HepG2 (cell line): ENCODE data around the gene SLC16A5. TPM values are rescaled to one million over a fixed set of nuclear protein-coding genes. Genes with fewer than 3 reads are reported as not detected.

Experiments
- FOXK1 ChIP-seq: sonication (generic); formaldehyde crosslinking; IDR thresholded peaks from 2 replicates; pipeline ENCODE4 v1.4.0; 2020; ENCODE audit warnings: low read depth, missing genetic modification reagents, borderline replicate concordance
- FOXO1 ChIP-seq: sonication (generic); formaldehyde crosslinking; IDR thresholded peaks from 2 replicates; pipeline ENCODE4 v1.4.0; 2020; ENCODE audit warnings: missing genetic modification reagents
- GATAD1 ChIP-seq: IDR thresholded peaks from 2 replicates; pipeline ENCODE4 v1.6.1; 2016; ENCODE audit warnings: missing genetic modification reagents, missing compliant biosample characterization
- HCFC1 ChIP-seq: fragments of 150-350 bp; IDR thresholded peaks from 2 replicates; pipeline ENCODE4 v1.6.1; 2014; ENCODE audit warnings: low read depth, low read length
- HDAC6 ChIP-seq: fragments of 200-600 bp; sonication (generic); IDR thresholded peaks from 2 replicates; pipeline ENCODE4 v1.7.0; 2017; ENCODE audit warnings: mild to moderate bottlenecking, antibody characterized with exemption, low read length, low read depth
- KLF13 ChIP-seq: sonication (generic); formaldehyde crosslinking; IDR thresholded peaks from 2 replicates; pipeline ENCODE4 v1.4.0; 2020; ENCODE audit warnings: mild to moderate bottlenecking, missing genetic modification reagents
- NFIB ChIP-seq: sonication (generic); formaldehyde crosslinking; IDR thresholded peaks from 2 replicates; pipeline ENCODE4 v1.9.0; 2021; ENCODE audit warnings: missing genetic modification reagents, mild to moderate bottlenecking, borderline replicate concordance
- NFRKB ChIP-seq: fragments of 450-650 bp; IDR thresholded peaks from 2 replicates; pipeline ENCODE4 v1.6.1; 2017
- PATZ1 ChIP-seq: sonication (generic); formaldehyde crosslinking; IDR thresholded peaks from 2 replicates; pipeline ENCODE4 v1.4.0; 2020; ENCODE audit warnings: missing genetic modification reagents
- SOX5 ChIP-seq: IDR thresholded peaks from 2 replicates; pipeline ENCODE4 v1.6.1; 2016; ENCODE audit warnings: borderline replicate concordance
- SOX6 ChIP-seq, 2 experiments: fragments of 450-650 bp in 1 of 2; sonication (generic) in 1 of 2; formaldehyde crosslinking in 1 of 2; IDR thresholded peaks; 2 replicates each; pipeline versions ENCODE4 v1.4.0 to v1.6.1; 2017 to 2020; ENCODE audit warnings: antibody characterized with exemption in 1 of 2, mild to moderate bottlenecking in 1 of 2, missing genetic modification reagents in 1 of 2
- TEAD3 ChIP-seq: optimal IDR thresholded peaks from 2 replicates; pipeline ENCODE3; 2016; ENCODE audit warnings: borderline replicate concordance
- ZFP41 ChIP-seq: sonication (generic); formaldehyde crosslinking; IDR thresholded peaks from 2 replicates; pipeline ENCODE4 v1.4.0; 2020; ENCODE audit warnings: mild to moderate bottlenecking, missing genetic modification reagents, borderline replicate concordance
- ZMYM4 ChIP-seq: sonication (generic); formaldehyde crosslinking; IDR thresholded peaks from 2 replicates; pipeline ENCODE4 v1.8.1; 2023; ENCODE audit warnings: mild to moderate bottlenecking, missing genetic modification reagents
- ZNF225 ChIP-seq: sonication (generic); formaldehyde crosslinking; IDR thresholded peaks from 2 replicates; pipeline ENCODE4 v1.4.0; 2020; ENCODE audit warnings: mild to moderate bottlenecking, missing genetic modification reagents
- ZNF333 ChIP-seq: sonication (generic); formaldehyde crosslinking; IDR thresholded peaks from 2 replicates; pipeline ENCODE4 v1.4.0; 2020; ENCODE audit warnings: mild to moderate bottlenecking, missing genetic modification reagents, borderline replicate concordance
- ZNF350 ChIP-seq: sonication (generic); formaldehyde crosslinking; IDR thresholded peaks from 2 replicates; pipeline ENCODE4 v1.4.0; 2020; ENCODE audit warnings: mild to moderate bottlenecking, low read depth, missing genetic modification reagents, borderline replicate concordance
- ZNF615 ChIP-seq: sonication (generic); formaldehyde crosslinking; IDR thresholded peaks from 2 replicates; pipeline ENCODE4 v1.5.0; 2020; ENCODE audit warnings: mild to moderate bottlenecking, missing genetic modification reagents, borderline replicate concordance
- ZSCAN29 ChIP-seq: sonication (generic); formaldehyde crosslinking; conservative IDR thresholded peaks from 2 replicates; pipeline ENCODE4 v1.4.0; 2020; ENCODE audit warnings: mild to moderate bottlenecking, missing genetic modification reagents
- ZSCAN31 ChIP-seq: sonication (generic); formaldehyde crosslinking; IDR thresholded peaks from 2 replicates; pipeline ENCODE4 v1.5.0; 2020; ENCODE audit warnings: low read depth, mild to moderate bottlenecking, missing genetic modification reagents
- polyA plus RNA-seq, 8 experiments: library from polyadenylated mRNA; depleted of rRNA in 3 of 8; stranded (reverse) in 7 of 8; unstranded in 1 of 8; fragments of >200 nt; fragmentation: Illumina TruSeq in 4 of 8; extraction: Trizol in 4 of 8; gene quantifications; 2 replicates each; pipeline versions ENCODE4 v1.2.1 to v1.2.3, GENCODE V29; 2011 to 2016; ENCODE audit warnings: low read depth in 4 of 8, missing spikeins in 1 of 8, mixed read lengths in 1 of 8; ENCODE audit not compliant: insufficient read depth in 1 of 8
- total RNA-seq, 5 experiments: library from RNA; depleted of rRNA; stranded (reverse); fragments of >200 nt; fragmentation: Illumina TruSeq; extraction: Trizol; gene quantifications; 2 replicates each; pipeline ENCODE4 v1.2.3, GENCODE V29; 2016; ENCODE audit warnings: low read depth in 1 of 5
- TF ChIP-seq, protein P1 (sequence below): sonication (generic); formaldehyde crosslinking; IDR thresholded peaks from 2 replicates; pipeline ENCODE4 v1.5.1; 2020; ENCODE audit warnings: missing genetic modification reagents, mild to moderate bottlenecking, borderline replicate concordance

Gene SLC16A5
- total and polyA plus RNA-seq, 2 of the 13 experiments (the other 11 are each of a cell fraction or from before 2014, with no cell fraction given), result 0.69 to 5.6 TPM

GRCh38 chr17:75113798-75114551, 26.2 kb downstream of the SLC16A5 start (continued):
- TF ChIP-seq KLF13, result no peak
- TF ChIP-seq SOX5, result no peak; the same call in 1 of the 2 replicates
- TF ChIP-seq GATAD1, result peak; percentile 51; the same call in 1 of the 2 replicates
- TF ChIP-seq HDAC6, result no peak
- peak; percentile 73 for TF ChIP-seq PATZ1 (CRISPR knock-in tag)
- TF ChIP-seq ZMYM4 (CRISPR knock-in tag), result no peak
- TF ChIP-seq, protein P1, sequence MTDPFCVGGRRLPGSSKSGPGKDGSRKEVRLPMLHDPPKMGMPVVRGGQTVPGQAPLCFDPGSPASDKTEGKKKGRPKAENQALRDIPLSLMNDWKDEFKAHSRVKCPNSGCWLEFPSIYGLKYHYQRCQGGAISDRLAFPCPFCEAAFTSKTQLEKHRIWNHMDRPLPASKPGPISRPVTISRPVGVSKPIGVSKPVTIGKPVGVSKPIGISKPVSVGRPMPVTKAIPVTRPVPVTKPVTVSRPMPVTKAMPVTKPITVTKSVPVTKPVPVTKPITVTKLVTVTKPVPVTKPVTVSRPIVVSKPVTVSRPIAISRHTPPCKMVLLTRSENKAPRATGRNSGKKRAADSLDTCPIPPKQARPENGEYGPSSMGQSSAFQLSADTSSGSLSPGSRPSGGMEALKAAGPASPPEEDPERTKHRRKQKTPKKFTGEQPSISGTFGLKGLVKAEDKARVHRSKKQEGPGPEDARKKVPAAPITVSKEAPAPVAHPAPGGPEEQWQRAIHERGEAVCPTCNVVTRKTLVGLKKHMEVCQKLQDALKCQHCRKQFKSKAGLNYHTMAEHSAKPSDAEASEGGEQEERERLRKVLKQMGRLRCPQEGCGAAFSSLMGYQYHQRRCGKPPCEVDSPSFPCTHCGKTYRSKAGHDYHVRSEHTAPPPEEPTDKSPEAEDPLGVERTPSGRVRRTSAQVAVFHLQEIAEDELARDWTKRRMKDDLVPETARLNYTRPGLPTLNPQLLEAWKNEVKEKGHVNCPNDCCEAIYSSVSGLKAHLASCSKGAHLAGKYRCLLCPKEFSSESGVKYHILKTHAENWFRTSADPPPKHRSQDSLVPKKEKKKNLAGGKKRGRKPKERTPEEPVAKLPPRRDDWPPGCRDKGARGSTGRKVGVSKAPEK (CRISPR knock-in tag), result no peak
- TF ChIP-seq FOXO1, result peak; percentile 63
- no peak for TF ChIP-seq SOX6 (IDR thresholded peaks at IDR 0.05)
- peak; percentile 63; the same call in 1 of the 2 replicates for TF ChIP-seq SOX6 (CRISPR knock-in tag; IDR thresholded peaks at IDR 0.05)
- TF ChIP-seq ZSCAN31 (CRISPR knock-in tag), result no peak
- TF ChIP-seq HCFC1, result no peak
- TF ChIP-seq NFIB, result 0 out of 2 replicates have a peak, but pooled peaks have one; percentile 44
- TF ChIP-seq NFRKB, result no peak
- no peak for TF ChIP-seq ZNF225 (CRISPR knock-in tag)
- 0 out of 2 replicates have a peak, but pooled peaks have one; percentile 61 for TF ChIP-seq ZNF333
- no peak; the same call in 1 of the 2 replicates for TF ChIP-seq ZNF350 (CRISPR knock-in tag)
- TF ChIP-seq ZNF615 (CRISPR knock-in tag), result no peak
- TF ChIP-seq FOXK1, result peak; percentile 66; the same call in 1 of the 2 replicates
- TF ChIP-seq ZSCAN29 (CRISPR knock-in tag), result 0 out of 2 replicates have a peak, but pooled peaks have one; percentile 72
- peak; percentile 61 for TF ChIP-seq TEAD3 (CRISPR knock-in tag)
- TF ChIP-seq ZFP41 (CRISPR knock-in tag), result no peak
